A673 (cell line): ENCODE data around the gene MTERF2.

Source experiments
- CTCF ChIP-seq: fragments of 300-800, 200-600 bp; sonication (generic); conservative IDR thresholded peaks from 2 replicates; pipeline ENCODE4 v1.5.1; 2017; ENCODE audit warnings: low read depth, mild to moderate bottlenecking, antibody characterized with exemption, low read length, moderate library complexity, mixed read lengths
- EZH2 ChIP-seq: fragments of 200-600 bp; sonication (generic); IDR thresholded peaks from 2 replicates; pipeline ENCODE4 v1.6.1; 2017; ENCODE audit warnings: borderline replicate concordance, low read depth, mild to moderate bottlenecking, mixed read lengths, antibody characterized with exemption, low read length; ENCODE audit not compliant: poor library complexity, severe bottlenecking

- no peak for TF ChIP-seq CTCF
- TF ChIP-seq EZH2 = no peak
Observed at GRCh38 chr12:106934277-106934676, 52.7 kb downstream of the MTERF2 start.
